GM18951 (cell line): ENCODE measurements around the gene EIF1.

Experiments used
- POLR2A ChIP-seq: IDR thresholded peaks from 4 replicates; pipeline ENCODE4 v1.6.1; 2011; ENCODE audit warnings: mild to moderate bottlenecking; ENCODE audit not compliant: insufficient read length, insufficient read depth; ENCODE audit errors: extremely low read depth
- in situ Hi-C: fragments of 300-500 bp; cut with MboI; formaldehyde crosslinking; loops from one replicate; pipeline ENCODE4 v1.12.0; 2022; ENCODE audit warnings: low sequenced_read_pairs, mixed read lengths, inconsistent platforms; ENCODE audit not compliant: unreplicated experiment

The EIF1 gene

GRCh38 chr17:41736983-41737679 is 48.4 kb downstream of the EIF1 start:
- in situ Hi-C loops, result loop anchor here (5.0 kb wide), 1 partner anchor 70 kb away; no protein-coding TSS in a partner anchor
- no peak for TF ChIP-seq POLR2A

GRCh38 chr17:41737680-41738023 is 49.0 kb downstream of the EIF1 start:
- TF ChIP-seq POLR2A, result no peak
- in situ Hi-C loops, result loop anchor here (5.0 kb wide), 1 partner anchor 70 kb away; no protein-coding TSS in a partner anchor

- in situ Hi-C loops, result loop anchor here (5.0 kb wide), 1 partner anchor 69 kb away; no protein-coding TSS in a partner anchor
- no peak for TF ChIP-seq POLR2A
Measured at GRCh38 chr17:41738077-41738800, 49.6 kb downstream of the EIF1 start.

GRCh38 chr17:41738801-41739112 is 50.1 kb downstream of the EIF1 start:
- no peak for TF ChIP-seq POLR2A
- in situ Hi-C loops, result loop anchor here (5.0 kb wide), 1 partner anchor 69 kb away; no protein-coding TSS in a partner anchor

- in situ Hi-C loops, result loop anchor here (5.0 kb wide), 1 partner anchor 67 kb away; no protein-coding TSS in a partner anchor
- no peak for TF ChIP-seq POLR2A
Measured at GRCh38 chr17:41739661-41740352, 51.1 kb downstream of the EIF1 start.

- in situ Hi-C loops, result no loop called here
- TF ChIP-seq POLR2A, result no peak
Measured at GRCh38 chr17:41740506-41740905, 51.8 kb downstream of the EIF1 start.

- in situ Hi-C loops, result no loop called here
- no peak for TF ChIP-seq POLR2A
Measured at GRCh38 chr17:41741709-41742108, 53.0 kb downstream of the EIF1 start.
